Keratinocyte (primary cell): ENCODE results near the gene SFRP2. TPM values are rescaled to one million over a fixed set of nuclear protein-coding genes. Genes with fewer than 3 reads are reported as not detected.

ENCODE experiments used
- DNase-seq: peaks from one replicate; pipeline ENCODE4 v3.0.0-alpha.2; 2011; ENCODE audit warnings: low read depth, missing footprints, low spot score
- FAIRE-seq: peaks from 2 replicates; lab custom pipeline; 2011; peaks lifted over from hg19 to GRCh38; lab: Jason Lieb, UNC
- H2AFZ ChIP-seq: 2 replicates; pipeline ENCODE4 v1.6.0; 2012; ENCODE audit warnings: low read length, control low read depth, inconsistent platforms; ENCODE audit not compliant: control insufficient read depth
- H3K27ac ChIP-seq: 2 replicates; pipeline ENCODE4 v1.5.1; 2011; ENCODE audit warnings: low read length; ENCODE audit not compliant: control insufficient read depth, insufficient read depth
- H3K27me3 ChIP-seq: 3 replicates; pipeline ENCODE4 v1.6.0; 2011; ENCODE audit warnings: low read length; ENCODE audit not compliant: control insufficient read depth, insufficient read depth; ENCODE audit errors: extremely low read depth
- H3K36me3 ChIP-seq, 2 experiments: 2 replicates in 1 of 2; 3 replicates in 1 of 2; pipeline ENCODE4 v1.5.1; 2011; ENCODE audit warnings: low read length in 2 of 2, mild to moderate bottlenecking in 1 of 2; ENCODE audit not compliant: control insufficient read depth in 2 of 2, insufficient read depth in 2 of 2; ENCODE audit errors: extremely low read depth in 1 of 2
- H3K4me1 ChIP-seq: 3 replicates; pipeline ENCODE4 v1.5.1; 2011; ENCODE audit warnings: low read length; ENCODE audit not compliant: control insufficient read depth, insufficient read depth; ENCODE audit errors: extremely low read depth
- H3K4me2 ChIP-seq: 3 replicates; pipeline ENCODE4 v1.6.0; 2011; ENCODE audit warnings: low read depth, low read length; ENCODE audit not compliant: control insufficient read depth, insufficient read depth; ENCODE audit errors: extremely low read depth
- H3K4me3 ChIP-seq, 3 experiments: fragments of 200-600 bp in 1 of 3; sonication (generic) in 1 of 3; 2 replicates in 2 of 3; 3 replicates in 1 of 3; pipeline ENCODE4 v1.5.1; 2011 to 2016; ENCODE audit warnings: low read length in 3 of 3, mild to moderate bottlenecking in 3 of 3, control low read depth in 2 of 3, inconsistent platforms in 1 of 3, low read depth in 1 of 3, mixed read lengths in 1 of 3, mixed run types in 1 of 3, moderate library complexity in 1 of 3; ENCODE audit not compliant: control insufficient read depth in 2 of 3, insufficient read depth in 2 of 3; ENCODE audit errors: extremely low read depth in 1 of 3
- H3K79me2 ChIP-seq: 2 replicates; pipeline ENCODE4 v1.6.0; 2012; ENCODE audit warnings: low read length; ENCODE audit not compliant: control insufficient read depth, insufficient read depth
- H3K9ac ChIP-seq: 3 replicates; pipeline ENCODE4 v1.6.0; 2011; ENCODE audit warnings: low read length; ENCODE audit not compliant: control insufficient read depth, insufficient read depth; ENCODE audit errors: extremely low read depth
- H3K9me1 ChIP-seq: 3 replicates; pipeline ENCODE4 v1.6.0; 2011; ENCODE audit warnings: low read length; ENCODE audit not compliant: control insufficient read depth, insufficient read depth; ENCODE audit errors: extremely low read depth
- H3K9me3 ChIP-seq: 2 replicates; pipeline ENCODE4 v1.5.1; 2012; ENCODE audit warnings: low read depth, low read length; ENCODE audit not compliant: control insufficient read depth
- H4K20me1 ChIP-seq: 3 replicates; pipeline ENCODE4 v1.6.0; 2011; ENCODE audit warnings: low read length; ENCODE audit not compliant: control insufficient read depth, insufficient read depth; ENCODE audit errors: extremely low read depth
- EZH2 ChIP-seq: IDR thresholded peaks from one replicate; pipeline ENCODE4 v1.6.1; 2012; ENCODE audit warnings: inconsistent platforms, mild to moderate bottlenecking, low read length, moderate library complexity
- dilution Hi-C: fragments of 300-500 bp; cut with MboI; formaldehyde crosslinking; loops from one replicate; pipeline ENCODE4 v1.7.0; 2020; ENCODE audit warnings: low sequenced_read_pairs; ENCODE audit not compliant: extremely low pct_ligation_motif_present
- polyA plus RNA-seq, 5 experiments: library from polyadenylated mRNA; depleted of rRNA in 3 of 5; stranded (reverse) in 3 of 5; stranded (forward) in 1 of 5; unstranded in 1 of 5; fragments of >200 nt; gene quantifications; 1 replicate in 1 of 5; 2 replicates in 3 of 5; 3 replicates in 1 of 5; pipeline versions ENCODE4 v1.2.1 to v1.2.3, GENCODE V29; 2011 to 2012; ENCODE audit warnings: missing spikeins in 2 of 5, low read depth in 1 of 5, low replicate concordance in 1 of 5
- TF ChIP-seq, protein P1 (sequence below), 3 experiments: IDR thresholded peaks in 1 of 3; conservative IDR thresholded peaks in 1 of 3; optimal IDR thresholded peaks in 1 of 3; 2 replicates in 2 of 3; 3 replicates in 1 of 3; pipeline versions ENCODE3 to v1.5.1; 2011; ENCODE audit warnings: low read length in 3 of 3, mild to moderate bottlenecking in 3 of 3, moderate library complexity in 2 of 3, control low read depth in 1 of 3, inconsistent platforms in 1 of 3; ENCODE audit not compliant: insufficient read depth in 2 of 3; ENCODE audit errors: extremely low read depth in 1 of 3

The SFRP2 gene
- polyA plus RNA-seq, 1 donor (not counting 4 experiments of a cell fraction or from before 2014, with no cell fraction given), result not detected

- dilution Hi-C loops, result no loop called here
- TF ChIP-seq EZH2, result no peak
- TF ChIP-seq, protein P1, sequence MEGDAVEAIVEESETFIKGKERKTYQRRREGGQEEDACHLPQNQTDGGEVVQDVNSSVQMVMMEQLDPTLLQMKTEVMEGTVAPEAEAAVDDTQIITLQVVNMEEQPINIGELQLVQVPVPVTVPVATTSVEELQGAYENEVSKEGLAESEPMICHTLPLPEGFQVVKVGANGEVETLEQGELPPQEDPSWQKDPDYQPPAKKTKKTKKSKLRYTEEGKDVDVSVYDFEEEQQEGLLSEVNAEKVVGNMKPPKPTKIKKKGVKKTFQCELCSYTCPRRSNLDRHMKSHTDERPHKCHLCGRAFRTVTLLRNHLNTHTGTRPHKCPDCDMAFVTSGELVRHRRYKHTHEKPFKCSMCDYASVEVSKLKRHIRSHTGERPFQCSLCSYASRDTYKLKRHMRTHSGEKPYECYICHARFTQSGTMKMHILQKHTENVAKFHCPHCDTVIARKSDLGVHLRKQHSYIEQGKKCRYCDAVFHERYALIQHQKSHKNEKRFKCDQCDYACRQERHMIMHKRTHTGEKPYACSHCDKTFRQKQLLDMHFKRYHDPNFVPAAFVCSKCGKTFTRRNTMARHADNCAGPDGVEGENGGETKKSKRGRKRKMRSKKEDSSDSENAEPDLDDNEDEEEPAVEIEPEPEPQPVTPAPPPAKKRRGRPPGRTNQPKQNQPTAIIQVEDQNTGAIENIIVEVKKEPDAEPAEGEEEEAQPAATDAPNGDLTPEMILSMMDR (optimal IDR thresholded peaks at IDR 0.05 in 1 of 3, IDR thresholded peaks at IDR 0.05 in 1 of 3, conservative IDR thresholded peaks at IDR 0.05 in 1 of 3; ENCODE audit: extremely low read depth in 1 of 3, insufficient read depth in 2 of 3, low read length in 3 of 3), result no peak
- Histone ChIP-seq H4K20me1 (no peaks in the 10 kb centered on the region), H3K79me2 (no peaks in the 10 kb centered on the region), H3K9ac (no peak overlapping the region), H3K4me2 (no peak overlapping the region), H3K9me1 (no peaks in the 10 kb centered on the region), H3K27ac (no peak overlapping the region), H3K36me3 (no peaks in the 10 kb centered on the region), H3K4me3 (no peak overlapping the region), H2AFZ (no peak overlapping the region), H3K27me3 (peaks cover 19% of the 10 kb centered on the region), H3K9me3 (no peaks in the 10 kb centered on the region), H3K4me1 (no peaks in the 10 kb centered on the region)
- DNase-seq, result no peak
- FAIRE-seq, result no peak
Measured at GRCh38 chr4:153781280-153781679, 7.6 kb downstream of the SFRP2 start.

- DNase-seq (no peak), FAIRE-seq (no peak)
- dilution Hi-C loops, result no loop called here
- no peak for TF ChIP-seq EZH2
- TF ChIP-seq, protein P1 (optimal IDR thresholded peaks at IDR 0.05 in 1 of 3, IDR thresholded peaks at IDR 0.05 in 1 of 3, conservative IDR thresholded peaks at IDR 0.05 in 1 of 3; ENCODE audit: extremely low read depth in 1 of 3, insufficient read depth in 2 of 3, low read length in 3 of 3), result no peak
- no peaks in the 10 kb centered on the region for H4K20me1 ChIP-seq
- no peak overlapping the region for H3K4me2 ChIP-seq
- no peak overlapping the region for H3K27ac ChIP-seq
- no peaks in the 10 kb centered on the region for H3K9me3 ChIP-seq
- no peaks in the 10 kb centered on the region for H3K79me2 ChIP-seq
- no peaks in the 10 kb centered on the region for H3K36me3 ChIP-seq
- H3K9ac ChIP-seq, result no peak overlapping the region
- no peaks in the 10 kb centered on the region for H3K4me1 ChIP-seq
- H3K27me3 ChIP-seq, result peaks cover 15% of the 10 kb centered on the region
- no peaks in the 10 kb centered on the region for H3K9me1 ChIP-seq
- no peak overlapping the region for H3K4me3 ChIP-seq
- no peak overlapping the region for H2AFZ ChIP-seq
Measured at GRCh38 chr4:153780876-153781275, 8.0 kb downstream of the SFRP2 start.
